Mammary epithelial cell (primary cell): ENCODE data around the gene MISFA.

Experiments used
- CTCF ChIP-seq, 2 donors: IDR thresholded peaks in 1 of 2; conservative IDR thresholded peaks in 1 of 2; 2 replicates each; pipeline ENCODE4 v1.5.1; 2011 to 2012; ENCODE audit warnings: inconsistent platforms in 2 of 2, low read length in 2 of 2, mild to moderate bottlenecking in 2 of 2, control low read depth in 1 of 2, low read depth in 1 of 2; ENCODE audit not compliant: insufficient read depth in 1 of 2; ENCODE audit errors: extremely low read depth in 1 of 2
- EZH2 ChIP-seq: IDR thresholded peaks from 2 replicates; pipeline ENCODE4 v1.6.1; 2012; ENCODE audit warnings: low read length, inconsistent platforms, borderline replicate concordance

DNA sequence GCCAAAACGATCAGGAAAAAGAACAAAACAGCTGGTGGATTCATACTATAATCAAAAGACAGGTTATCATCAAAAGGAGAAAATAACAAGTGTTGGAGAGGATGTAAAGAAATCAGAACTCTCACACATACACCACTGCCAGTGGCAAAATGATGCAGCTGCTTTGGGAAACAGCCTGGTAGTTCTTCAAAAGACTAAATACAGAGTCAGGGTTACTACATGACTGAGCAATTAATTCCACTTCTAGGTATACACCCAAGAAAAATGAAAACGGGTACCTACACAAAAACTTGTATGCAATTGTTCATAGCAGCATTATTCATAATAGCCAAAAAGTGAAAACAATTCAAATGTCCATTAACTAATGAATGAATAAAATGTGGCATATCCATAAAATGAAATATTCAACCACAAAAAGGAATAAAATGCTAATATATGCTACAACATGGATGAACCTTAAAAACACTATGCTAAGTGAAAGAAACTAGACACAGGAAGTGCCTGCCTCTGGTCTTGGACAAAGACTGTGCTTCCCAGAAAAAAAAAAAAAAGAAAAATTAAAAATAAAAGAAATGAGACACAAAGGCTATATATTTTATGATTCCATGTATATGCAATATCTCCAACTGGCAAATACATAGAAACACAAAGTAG, 19.3 kb upstream of the MISFA start:
- TF ChIP-seq EZH2 (no peak), CTCF (conservative IDR thresholded peaks at IDR 0.05 in 1 of 2, IDR thresholded peaks at IDR 0.05 in 1 of 2; ENCODE audit: extremely low read depth in 1 of 2, insufficient read depth in 1 of 2, low read depth in 1 of 2, low read length in 2 of 2) (no peak)
